ENCODE data around the gene PRDX5. TPM values are rescaled to one million over a fixed set of nuclear protein-coding genes. Genes with fewer than 3 reads are reported as not detected.
A peak's percentile ranks its signal among the peaks of the same experiment; 100 is the strongest.

The PRDX5 gene
- total and polyA plus RNA-seq, 9 of the 15 experiments (the other 6 are each of a cell fraction or from before 2014, with no cell fraction given): 40.8 to 327 (median 204) TPM

DNA sequence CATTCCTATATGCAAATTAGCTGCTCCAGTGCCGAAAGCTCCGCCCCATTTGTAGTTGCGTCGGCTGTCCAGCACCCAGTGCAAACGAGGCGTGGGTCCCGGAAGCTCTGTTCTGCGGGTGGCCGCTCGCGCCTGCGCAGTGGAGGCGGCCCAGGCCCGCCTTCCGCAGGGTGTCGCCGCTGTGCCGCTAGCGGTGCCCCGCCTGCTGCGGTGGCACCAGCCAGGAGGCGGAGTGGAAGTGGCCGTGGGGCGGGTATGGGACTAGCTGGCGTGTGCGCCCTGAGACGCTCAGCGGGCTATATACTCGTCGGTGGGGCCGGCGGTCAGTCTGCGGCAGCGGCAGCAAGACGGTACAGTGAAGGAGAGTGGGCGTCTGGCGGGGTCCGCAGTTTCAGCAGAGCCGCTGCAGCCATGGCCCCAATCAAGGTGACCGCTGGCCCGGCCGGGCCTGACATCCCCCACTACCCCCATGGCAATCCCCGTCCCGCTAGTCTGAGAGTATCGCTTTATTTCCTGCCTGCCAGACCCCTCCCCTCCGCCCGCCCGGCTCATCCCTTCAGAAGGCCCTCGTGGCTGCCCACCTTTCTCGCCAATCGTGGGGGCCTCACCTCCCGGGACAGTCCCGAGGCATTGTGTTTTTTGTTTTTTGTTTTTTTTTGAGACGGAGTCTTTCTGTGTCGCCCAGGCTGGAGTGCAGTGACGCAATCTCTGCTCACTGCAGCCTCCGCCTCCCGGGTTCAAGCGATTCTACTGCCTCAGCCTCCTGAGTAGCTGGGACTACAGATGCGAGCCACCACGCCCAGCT is at the start of gene PRDX5 (continued):
- TF ChIP-seq, protein P1, sequence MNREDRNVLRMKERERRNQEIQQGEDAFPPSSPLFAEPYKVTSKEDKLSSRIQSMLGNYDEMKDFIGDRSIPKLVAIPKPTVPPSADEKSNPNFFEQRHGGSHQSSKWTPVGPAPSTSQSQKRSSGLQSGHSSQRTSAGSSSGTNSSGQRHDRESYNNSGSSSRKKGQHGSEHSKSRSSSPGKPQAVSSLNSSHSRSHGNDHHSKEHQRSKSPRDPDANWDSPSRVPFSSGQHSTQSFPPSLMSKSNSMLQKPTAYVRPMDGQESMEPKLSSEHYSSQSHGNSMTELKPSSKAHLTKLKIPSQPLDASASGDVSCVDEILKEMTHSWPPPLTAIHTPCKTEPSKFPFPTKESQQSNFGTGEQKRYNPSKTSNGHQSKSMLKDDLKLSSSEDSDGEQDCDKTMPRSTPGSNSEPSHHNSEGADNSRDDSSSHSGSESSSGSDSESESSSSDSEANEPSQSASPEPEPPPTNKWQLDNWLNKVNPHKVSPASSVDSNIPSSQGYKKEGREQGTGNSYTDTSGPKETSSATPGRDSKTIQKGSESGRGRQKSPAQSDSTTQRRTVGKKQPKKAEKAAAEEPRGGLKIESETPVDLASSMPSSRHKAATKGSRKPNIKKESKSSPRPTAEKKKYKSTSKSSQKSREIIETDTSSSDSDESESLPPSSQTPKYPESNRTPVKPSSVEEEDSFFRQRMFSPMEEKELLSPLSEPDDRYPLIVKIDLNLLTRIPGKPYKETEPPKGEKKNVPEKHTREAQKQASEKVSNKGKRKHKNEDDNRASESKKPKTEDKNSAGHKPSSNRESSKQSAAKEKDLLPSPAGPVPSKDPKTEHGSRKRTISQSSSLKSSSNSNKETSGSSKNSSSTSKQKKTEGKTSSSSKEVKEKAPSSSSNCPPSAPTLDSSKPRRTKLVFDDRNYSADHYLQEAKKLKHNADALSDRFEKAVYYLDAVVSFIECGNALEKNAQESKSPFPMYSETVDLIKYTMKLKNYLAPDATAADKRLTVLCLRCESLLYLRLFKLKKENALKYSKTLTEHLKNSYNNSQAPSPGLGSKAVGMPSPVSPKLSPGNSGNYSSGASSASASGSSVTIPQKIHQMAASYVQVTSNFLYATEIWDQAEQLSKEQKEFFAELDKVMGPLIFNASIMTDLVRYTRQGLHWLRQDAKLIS (CRISPR knock-in tag; IDR thresholded peaks at IDR 0.05): 0 out of 2 replicates have a peak, but pooled peaks have one; percentile 4
- TF ChIP-seq ZNF232 (CRISPR knock-in tag; IDR thresholded peaks at IDR 0.05) (no peak), ZNF668 (CRISPR knock-in tag; IDR thresholded peaks at IDR 0.05) (no peak), KLF10 (CRISPR knock-in tag; IDR thresholded peaks at IDR 0.05) (no peak), KDM1A (IDR thresholded peaks at IDR 0.05) (no peak), MTA2 (IDR thresholded peaks at IDR 0.05; ENCODE audit: low read depth) (no peak), POLR3A (IDR thresholded peaks at IDR 0.05; ENCODE audit: borderline replicate concordance, extremely low read depth, insufficient read depth, insufficient read length) (no peak), GTF2F1 (IDR thresholded peaks at IDR 0.05; ENCODE audit: low read depth, low read length) (no peak), ZZZ3 (IDR thresholded peaks at IDR 0.05) (no peak), RBM15 (IDR thresholded peaks at IDR 0.05; ENCODE audit: insufficient read depth, low read length) (no peak), ARHGAP35 (IDR thresholded peaks at IDR 0.05; ENCODE audit: partially characterized antibody) (peak; percentile 25), BRF2 (IDR thresholded peaks at IDR 0.05; ENCODE audit: borderline replicate concordance, insufficient read depth, insufficient read length) (no peak), BRF1 (IDR thresholded peaks at IDR 0.05; ENCODE audit: borderline replicate concordance, extremely low read depth, insufficient read length) (no peak), U2AF1 (optimal IDR thresholded peaks at IDR 0.05; ENCODE audit: low read depth, low read length) (no peak), TEAD4 (IDR thresholded peaks at IDR 0.05; ENCODE audit: low read length) (no peak), TEAD4 (CRISPR knock-in tag; IDR thresholded peaks at IDR 0.05; ENCODE audit: borderline replicate concordance) (no peak), SMC3 (conservative IDR thresholded peaks at IDR 0.05; ENCODE audit: insufficient read depth, low read depth, low read length) (no peak; the same call in 1 of the 2 replicates), ZNF76 (CRISPR knock-in tag; IDR thresholded peaks at IDR 0.05; ENCODE audit: borderline replicate concordance) (no peak), EGR1 (conservative IDR thresholded peaks at IDR 0.05) (peak; percentile 47; the same call in 1 of the 2 replicates), SMAD4 (CRISPR knock-in tag; conservative IDR thresholded peaks at IDR 0.05) (peak; percentile 63; the same call in 1 of the 2 replicates), ZNF583 (CRISPR knock-in tag; IDR thresholded peaks at IDR 0.05) (no peak), ZNF347 (CRISPR knock-in tag; IDR thresholded peaks at IDR 0.05; ENCODE audit: low read depth) (no peak)
- TF ChIP-seq, protein P2, sequence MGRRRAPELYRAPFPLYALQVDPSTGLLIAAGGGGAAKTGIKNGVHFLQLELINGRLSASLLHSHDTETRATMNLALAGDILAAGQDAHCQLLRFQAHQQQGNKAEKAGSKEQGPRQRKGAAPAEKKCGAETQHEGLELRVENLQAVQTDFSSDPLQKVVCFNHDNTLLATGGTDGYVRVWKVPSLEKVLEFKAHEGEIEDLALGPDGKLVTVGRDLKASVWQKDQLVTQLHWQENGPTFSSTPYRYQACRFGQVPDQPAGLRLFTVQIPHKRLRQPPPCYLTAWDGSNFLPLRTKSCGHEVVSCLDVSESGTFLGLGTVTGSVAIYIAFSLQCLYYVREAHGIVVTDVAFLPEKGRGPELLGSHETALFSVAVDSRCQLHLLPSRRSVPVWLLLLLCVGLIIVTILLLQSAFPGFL (CRISPR knock-in tag; IDR thresholded peaks at IDR 0.05): no peak
